Measurements from ENCODE around the gene BABAM1. TPM values are rescaled to one million over a fixed set of nuclear protein-coding genes. Genes with fewer than 3 reads are reported as not detected.

BABAM1 gene
- total and polyA plus RNA-seq, 3 donors from 2014 or later: 93.2 to 110 (median 95.4) TPM

DNA sequence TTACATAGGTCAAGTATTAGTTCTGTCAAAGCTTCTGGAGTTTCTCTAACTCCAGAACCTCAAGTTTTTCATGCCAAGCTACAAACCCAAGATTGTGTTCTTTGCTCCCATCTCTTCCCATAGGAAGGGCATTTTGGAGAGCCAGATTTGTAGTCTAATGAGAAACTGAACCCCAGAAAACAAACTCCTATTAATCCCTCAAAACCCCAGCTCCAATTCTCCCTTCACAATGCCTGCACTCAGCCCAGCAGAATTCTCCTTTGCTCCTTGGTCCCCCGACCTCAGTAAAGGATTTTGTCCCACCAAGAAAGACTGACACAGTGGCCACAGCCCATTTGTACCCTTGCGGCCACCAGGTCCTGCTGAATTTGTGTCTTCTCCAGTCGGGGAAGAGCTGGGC is 11.1 kb upstream of the BABAM1 start:
- DNase-seq: no peak
- H3K27me3 ChIP-seq: no peaks in the 10 kb centered on the region
- H3K36me3 ChIP-seq (ENCODE audit: low read depth, missing control alignments): no peaks in the 10 kb centered on the region
- no peaks in the 10 kb centered on the region for H3K9me3 ChIP-seq
- intact Hi-C loops (cut with DNase I; ENCODE audit: low total_unique reads): no loop called here
- TF ChIP-seq, protein P1, sequence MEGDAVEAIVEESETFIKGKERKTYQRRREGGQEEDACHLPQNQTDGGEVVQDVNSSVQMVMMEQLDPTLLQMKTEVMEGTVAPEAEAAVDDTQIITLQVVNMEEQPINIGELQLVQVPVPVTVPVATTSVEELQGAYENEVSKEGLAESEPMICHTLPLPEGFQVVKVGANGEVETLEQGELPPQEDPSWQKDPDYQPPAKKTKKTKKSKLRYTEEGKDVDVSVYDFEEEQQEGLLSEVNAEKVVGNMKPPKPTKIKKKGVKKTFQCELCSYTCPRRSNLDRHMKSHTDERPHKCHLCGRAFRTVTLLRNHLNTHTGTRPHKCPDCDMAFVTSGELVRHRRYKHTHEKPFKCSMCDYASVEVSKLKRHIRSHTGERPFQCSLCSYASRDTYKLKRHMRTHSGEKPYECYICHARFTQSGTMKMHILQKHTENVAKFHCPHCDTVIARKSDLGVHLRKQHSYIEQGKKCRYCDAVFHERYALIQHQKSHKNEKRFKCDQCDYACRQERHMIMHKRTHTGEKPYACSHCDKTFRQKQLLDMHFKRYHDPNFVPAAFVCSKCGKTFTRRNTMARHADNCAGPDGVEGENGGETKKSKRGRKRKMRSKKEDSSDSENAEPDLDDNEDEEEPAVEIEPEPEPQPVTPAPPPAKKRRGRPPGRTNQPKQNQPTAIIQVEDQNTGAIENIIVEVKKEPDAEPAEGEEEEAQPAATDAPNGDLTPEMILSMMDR (IDR thresholded peaks at IDR 0.05): no peak
- no peak for TF ChIP-seq POLR2A (IDR thresholded peaks at IDR 0.05)
- 84 to 89% methylated on average over 3 of the region's 3 CpGs for WGBS, 2 donors
- H3K4me1 ChIP-seq: no peaks in the 10 kb centered on the region
- H3K4me3 ChIP-seq: no peak overlapping the region
- H3K27ac ChIP-seq: no peak overlapping the region

DNA sequence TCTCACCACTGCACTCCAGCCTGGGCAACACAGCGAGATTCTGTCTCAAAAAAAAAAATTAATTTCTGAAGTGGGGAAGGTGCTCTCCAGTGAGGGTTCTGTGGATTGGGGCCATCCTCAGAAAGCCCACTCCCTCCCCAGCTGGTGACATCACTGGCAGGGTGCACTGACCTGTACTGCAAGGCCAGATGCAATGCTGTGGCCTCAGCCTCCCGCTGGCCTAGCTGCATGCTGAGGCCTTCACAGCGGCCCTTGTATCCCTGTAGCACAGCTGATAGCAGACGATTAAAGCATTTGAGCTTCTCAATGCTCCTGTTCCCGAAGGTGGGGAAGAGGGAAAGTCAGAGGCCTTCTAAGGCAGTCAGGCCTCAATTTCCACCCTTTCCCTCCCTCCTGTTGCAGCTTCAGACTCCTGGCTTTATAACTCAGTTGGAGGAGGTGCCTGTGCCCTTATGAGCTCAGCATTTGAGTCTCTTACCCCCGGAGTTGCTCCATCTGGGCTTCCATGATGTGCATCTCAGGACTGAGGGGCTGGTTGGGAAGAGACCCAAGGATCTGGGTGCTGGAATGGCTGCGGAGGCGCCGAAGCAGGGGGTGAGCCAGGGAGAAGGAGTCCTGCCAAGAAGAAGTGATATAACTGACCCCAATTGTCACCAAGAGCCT is 8.0 kb upstream of the BABAM1 start:
- intact Hi-C loops (cut with DNase I; ENCODE audit: low total_unique reads): no loop called here
- TF ChIP-seq, protein P1 (IDR thresholded peaks at IDR 0.05): no peak
- TF ChIP-seq POLR2A (IDR thresholded peaks at IDR 0.05): no peak
- Histone ChIP-seq H3K4me1 (no peaks in the 10 kb centered on the region), H3K27ac (no peak overlapping the region), H3K27me3 (no peaks in the 10 kb centered on the region), H3K9me3 (no peaks in the 10 kb centered on the region), H3K4me3 (no peak overlapping the region), H3K36me3 (ENCODE audit: low read depth, missing control alignments) (no peaks in the 10 kb centered on the region)
- no peak for DNase-seq
- WGBS, 2 donors: 94% methylated on average over 6 to 9 of the region's 9 CpGs

DNA sequence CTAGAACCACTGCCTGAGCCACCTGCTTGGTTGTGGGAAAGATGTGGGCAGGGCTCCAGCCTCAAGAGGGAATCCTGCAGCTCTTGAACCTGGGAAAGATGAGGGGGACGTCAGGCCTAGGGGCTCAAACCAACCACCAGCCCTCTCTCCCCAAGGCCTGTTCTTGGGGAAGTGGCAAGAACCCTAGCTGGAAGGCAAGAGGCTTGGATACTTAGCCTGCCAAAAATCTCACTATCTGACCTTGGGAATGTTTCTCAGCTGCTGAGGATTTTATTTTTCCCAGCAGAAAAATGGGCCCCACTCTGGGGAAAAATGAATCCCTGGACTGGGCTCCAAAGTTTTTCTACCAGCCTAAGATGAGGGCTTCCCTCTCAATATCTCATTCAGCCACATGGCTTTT is 7.3 kb upstream of the BABAM1 start:
- H3K4me3 ChIP-seq: no peak overlapping the region
- no peaks in the 10 kb centered on the region for H3K9me3 ChIP-seq
- TF ChIP-seq POLR2A (IDR thresholded peaks at IDR 0.05): no peak
- TF ChIP-seq, protein P1 (IDR thresholded peaks at IDR 0.05): no peak
- no peak for DNase-seq
- no peaks in the 10 kb centered on the region for H3K27me3 ChIP-seq
- H3K4me1 ChIP-seq: no peaks in the 10 kb centered on the region
- no peaks in the 10 kb centered on the region for H3K36me3 ChIP-seq (ENCODE audit: low read depth, missing control alignments)
- intact Hi-C loops (cut with DNase I; ENCODE audit: low total_unique reads): no loop called here
- WGBS, 2 donors: 64 to 86% methylated on average over 1 of the region's 1 CpG
- H3K27ac ChIP-seq: no peak overlapping the region

DNA sequence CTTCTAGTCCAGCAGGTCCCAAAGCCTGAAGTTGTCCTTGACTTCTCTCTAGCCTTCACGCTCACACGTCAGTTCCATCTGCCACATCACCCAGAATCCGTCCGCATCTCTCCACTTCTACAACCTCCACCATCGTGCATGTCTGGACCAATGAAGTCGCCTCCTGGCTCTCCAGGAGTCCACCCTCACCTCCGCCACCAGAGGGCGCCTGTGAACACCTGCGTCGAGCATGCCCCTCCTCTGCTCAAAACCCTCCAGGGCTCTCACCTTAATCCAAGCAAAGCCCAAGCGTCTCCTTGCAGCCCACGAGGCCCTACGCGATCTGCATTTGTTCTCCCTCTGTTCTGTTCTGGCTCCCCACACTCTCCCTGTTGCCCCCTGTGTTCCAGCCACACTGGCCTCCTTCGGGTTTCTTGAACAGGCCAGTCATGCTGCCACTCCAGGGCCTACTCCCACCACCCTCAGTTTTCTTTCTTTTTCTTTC is 6.4 kb upstream of the BABAM1 start:
- peak; percentile 82 for DNase-seq
- H3K27me3 ChIP-seq: no peaks in the 10 kb centered on the region
- 21 to 24% methylated on average over 15 of the region's 15 CpGs for WGBS, 2 donors
- no peaks in the 10 kb centered on the region for H3K36me3 ChIP-seq (ENCODE audit: low read depth, missing control alignments)
- intact Hi-C loops (cut with DNase I; ENCODE audit: low total_unique reads): no loop called here
- no peaks in the 10 kb centered on the region for H3K9me3 ChIP-seq
- TF ChIP-seq, protein P1 (IDR thresholded peaks at IDR 0.05): peak; percentile 50 to 73 (median 67)
- TF ChIP-seq POLR2A (IDR thresholded peaks at IDR 0.05): no peak
- H3K27ac ChIP-seq: no peak overlapping the region
- H3K4me1 ChIP-seq: no peaks in the 10 kb centered on the region
- no peak overlapping the region for H3K4me3 ChIP-seq

DNA sequence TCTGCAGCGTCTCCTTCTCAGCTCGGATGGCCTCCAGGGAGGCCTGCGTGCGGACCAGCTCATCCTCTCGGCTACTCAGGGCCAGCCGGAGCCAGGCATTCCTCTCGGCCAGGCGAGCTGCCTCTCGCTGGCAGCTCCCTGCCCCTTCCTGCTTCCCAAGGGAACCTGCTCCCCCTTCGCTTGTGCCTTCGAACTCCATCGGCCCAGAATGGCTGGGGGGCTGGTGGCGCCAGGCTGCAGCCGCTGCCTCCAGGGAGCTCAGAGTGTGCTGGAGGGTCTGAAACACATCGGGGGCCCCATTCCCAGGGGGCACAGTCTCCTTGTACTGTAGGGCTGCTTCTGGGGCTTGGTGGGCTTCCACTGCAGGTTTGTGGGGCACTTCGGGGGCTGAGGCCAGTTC is 4.7 kb upstream of the BABAM1 start:
- H3K4me1 ChIP-seq: no peaks in the 10 kb centered on the region
- DNase-seq: no peak
- WGBS, 2 donors: 62 to 64% methylated on average over 10 to 16 of the region's 16 CpGs
- intact Hi-C loops (cut with DNase I; ENCODE audit: low total_unique reads): no loop called here
- H3K27me3 ChIP-seq: no peaks in the 10 kb centered on the region
- H3K4me3 ChIP-seq: no peak overlapping the region
- TF ChIP-seq, protein P1 (IDR thresholded peaks at IDR 0.05): no peak
- TF ChIP-seq POLR2A (IDR thresholded peaks at IDR 0.05): no peak
- H3K27ac ChIP-seq: no peak overlapping the region
- H3K9me3 ChIP-seq: no peaks in the 10 kb centered on the region
- H3K36me3 ChIP-seq (ENCODE audit: low read depth, missing control alignments): no peaks in the 10 kb centered on the region
